Choroid plexus epithelial cell (primary cell): Measurements from ENCODE around the gene GNAI2.

Source experiments
- DNase-seq: peaks from one replicate; pipeline ENCODE4 v3.0.0-alpha.2; 2010; ENCODE audit warnings: low read depth
- H3K4me3 ChIP-seq: 2 replicates; pipeline ENCODE4 v1.5.1; 2011; ENCODE audit warnings: low read depth, mild to moderate bottlenecking, control low read depth, low read length, moderate library complexity
- TF ChIP-seq, protein P1 (sequence below): conservative IDR thresholded peaks from 2 replicates; pipeline ENCODE4 v1.5.1; 2011; ENCODE audit warnings: low read depth, mild to moderate bottlenecking, control low read depth, inconsistent platforms, low read length, moderate library complexity

The GNAI2 gene

DNA sequence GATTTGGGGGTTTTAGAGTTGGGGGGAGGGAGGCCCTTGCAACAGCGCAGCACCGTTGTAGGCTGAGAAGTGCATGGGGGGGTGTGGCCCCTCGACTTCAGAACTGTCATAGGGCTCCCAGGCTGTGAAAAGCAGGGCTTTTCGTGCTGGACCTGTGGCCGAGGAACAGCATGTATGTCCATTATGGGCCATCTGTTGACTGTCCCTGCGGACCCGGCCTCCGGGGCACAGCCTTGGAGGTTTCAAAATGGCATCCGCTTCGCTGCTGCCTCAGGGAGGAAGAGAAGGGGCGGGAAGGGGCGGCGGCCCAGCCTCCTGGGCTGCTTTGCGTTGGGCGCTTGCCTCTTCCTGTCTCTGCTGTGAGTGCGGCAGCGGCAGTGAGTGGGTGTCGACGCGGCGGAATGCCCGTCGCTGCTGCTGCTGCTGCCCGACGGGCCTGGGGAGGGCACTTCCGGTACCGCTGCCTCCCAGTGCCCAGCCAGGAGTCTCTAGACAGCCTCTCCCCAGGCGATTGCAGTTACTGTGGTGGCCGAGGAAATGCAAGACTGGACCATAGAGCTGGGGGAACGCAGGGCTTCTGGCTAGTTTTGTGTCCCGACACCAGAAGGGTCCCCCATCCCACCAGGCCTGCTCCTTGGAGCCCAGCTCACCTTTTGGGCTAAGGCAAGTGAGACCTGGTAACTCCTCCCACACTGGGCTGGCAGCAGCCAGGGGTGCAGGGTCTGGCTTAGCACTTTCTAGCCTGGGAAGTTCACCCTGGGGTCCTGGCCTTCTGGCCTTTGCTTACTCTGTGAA is 1.9 kb downstream of the GNAI2 start:
- peak overlapping the region; percentile 83 for H3K4me3 ChIP-seq
- DNase-seq: peak; percentile 78
- TF ChIP-seq, protein P1, sequence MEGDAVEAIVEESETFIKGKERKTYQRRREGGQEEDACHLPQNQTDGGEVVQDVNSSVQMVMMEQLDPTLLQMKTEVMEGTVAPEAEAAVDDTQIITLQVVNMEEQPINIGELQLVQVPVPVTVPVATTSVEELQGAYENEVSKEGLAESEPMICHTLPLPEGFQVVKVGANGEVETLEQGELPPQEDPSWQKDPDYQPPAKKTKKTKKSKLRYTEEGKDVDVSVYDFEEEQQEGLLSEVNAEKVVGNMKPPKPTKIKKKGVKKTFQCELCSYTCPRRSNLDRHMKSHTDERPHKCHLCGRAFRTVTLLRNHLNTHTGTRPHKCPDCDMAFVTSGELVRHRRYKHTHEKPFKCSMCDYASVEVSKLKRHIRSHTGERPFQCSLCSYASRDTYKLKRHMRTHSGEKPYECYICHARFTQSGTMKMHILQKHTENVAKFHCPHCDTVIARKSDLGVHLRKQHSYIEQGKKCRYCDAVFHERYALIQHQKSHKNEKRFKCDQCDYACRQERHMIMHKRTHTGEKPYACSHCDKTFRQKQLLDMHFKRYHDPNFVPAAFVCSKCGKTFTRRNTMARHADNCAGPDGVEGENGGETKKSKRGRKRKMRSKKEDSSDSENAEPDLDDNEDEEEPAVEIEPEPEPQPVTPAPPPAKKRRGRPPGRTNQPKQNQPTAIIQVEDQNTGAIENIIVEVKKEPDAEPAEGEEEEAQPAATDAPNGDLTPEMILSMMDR: no peak

DNA sequence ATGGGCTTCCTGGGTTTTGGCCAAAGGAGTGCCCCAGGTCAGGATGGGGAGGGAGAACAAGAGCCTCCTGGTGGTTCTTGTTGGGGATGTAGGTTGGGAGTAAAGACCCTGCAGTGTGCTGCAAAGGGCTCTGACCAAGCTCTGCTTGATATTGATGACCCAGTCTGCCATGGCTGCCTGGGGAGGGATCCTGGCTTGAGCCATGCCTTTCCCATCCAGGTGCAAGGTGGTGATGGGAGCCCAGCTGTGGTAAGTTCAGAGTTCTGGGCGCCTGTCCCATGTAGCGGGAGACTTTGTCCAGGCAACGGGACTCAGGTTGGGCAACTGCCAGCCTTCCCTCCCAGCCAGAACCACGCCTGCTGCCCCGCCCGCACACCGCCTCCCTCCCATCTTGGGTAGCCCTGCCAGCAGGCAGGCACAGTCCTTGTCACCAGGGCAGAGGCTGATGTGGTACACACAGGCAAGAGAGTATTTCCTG is 2.6 kb downstream of the GNAI2 start:
- DNase-seq: no peak
- TF ChIP-seq, protein P1: peak; percentile 15
- peak overlapping the region; percentile 83 for H3K4me3 ChIP-seq

DNA sequence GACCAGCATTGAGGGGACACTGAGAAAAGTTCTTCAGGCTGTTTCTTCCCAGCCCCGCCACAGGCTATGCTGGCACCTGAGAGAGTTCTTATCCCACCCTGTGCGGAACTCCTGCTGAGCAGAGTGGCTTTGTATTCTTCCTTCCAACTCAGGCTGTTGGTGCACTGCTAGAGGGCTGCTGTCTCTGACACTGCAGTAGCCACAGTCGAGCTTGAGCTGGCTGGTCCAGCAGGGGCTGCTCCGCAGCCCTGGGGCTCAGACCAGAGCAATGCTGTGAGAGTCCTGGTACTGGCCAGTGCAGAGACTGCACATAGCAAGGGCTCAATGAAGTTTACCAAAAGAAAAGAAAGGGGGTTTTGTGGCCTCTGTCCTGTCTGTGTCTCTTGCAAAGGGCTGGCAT is 3.6 kb downstream of the GNAI2 start:
- no peak for DNase-seq
- no peak overlapping the region for H3K4me3 ChIP-seq
- TF ChIP-seq, protein P1: no peak

DNA sequence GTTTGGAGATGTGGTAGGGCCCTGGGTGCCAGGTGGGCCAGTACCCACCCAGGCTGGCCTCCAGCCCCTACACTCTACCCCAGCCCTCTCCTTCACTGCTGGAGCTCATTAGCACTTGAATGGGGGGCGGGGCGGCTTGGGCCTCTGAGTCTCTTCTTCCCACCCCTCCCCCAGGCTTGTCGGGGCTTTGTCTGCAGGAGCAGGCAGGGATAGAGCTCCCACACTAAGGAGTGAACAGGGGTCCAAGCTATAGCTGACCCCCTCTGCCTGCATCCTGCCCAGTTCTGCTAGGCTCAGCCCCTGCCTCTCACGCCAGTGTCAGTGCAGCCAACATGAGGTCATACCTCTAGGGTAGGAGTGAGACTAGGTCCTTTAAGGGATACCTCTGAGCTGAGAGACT is 5.2 kb downstream of the GNAI2 start:
- DNase-seq: no peak
- TF ChIP-seq, protein P1: no peak
- no peak overlapping the region for H3K4me3 ChIP-seq

DNA sequence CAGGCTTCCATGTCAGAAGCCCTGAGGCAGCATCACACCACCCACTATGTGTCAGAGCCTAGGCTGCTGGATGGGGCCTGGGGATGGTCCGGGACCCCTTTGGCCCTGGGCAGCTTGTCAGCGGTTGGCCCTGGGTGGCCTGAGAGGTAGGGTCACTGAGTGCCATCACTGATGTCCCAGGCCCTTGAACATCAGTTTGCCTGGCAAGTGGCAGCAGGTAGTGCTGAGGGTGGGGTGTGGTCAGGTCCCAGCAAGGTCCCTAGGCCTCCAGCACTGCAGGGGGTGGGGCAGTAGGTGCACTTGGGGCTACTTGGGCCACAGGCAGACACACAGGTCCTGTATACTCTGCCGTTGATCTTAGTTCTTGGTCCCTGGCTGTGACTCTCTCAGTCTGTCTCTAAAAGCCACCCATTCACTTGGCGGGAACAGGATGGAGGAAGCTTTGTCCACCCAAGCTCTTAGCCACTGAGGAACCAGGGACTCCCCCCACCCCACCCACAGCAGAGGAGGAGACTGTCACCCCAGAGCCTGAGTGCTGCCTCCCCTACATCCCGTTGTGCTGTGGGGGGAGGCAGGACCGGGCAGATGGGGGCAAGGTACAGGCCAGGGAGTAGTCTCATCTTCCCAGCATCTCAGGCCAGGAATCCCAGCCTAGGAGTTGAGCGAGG is 5.8 kb downstream of the GNAI2 start:
- DNase-seq: no peak
- TF ChIP-seq, protein P1: no peak
- H3K4me3 ChIP-seq: no peak overlapping the region

DNA sequence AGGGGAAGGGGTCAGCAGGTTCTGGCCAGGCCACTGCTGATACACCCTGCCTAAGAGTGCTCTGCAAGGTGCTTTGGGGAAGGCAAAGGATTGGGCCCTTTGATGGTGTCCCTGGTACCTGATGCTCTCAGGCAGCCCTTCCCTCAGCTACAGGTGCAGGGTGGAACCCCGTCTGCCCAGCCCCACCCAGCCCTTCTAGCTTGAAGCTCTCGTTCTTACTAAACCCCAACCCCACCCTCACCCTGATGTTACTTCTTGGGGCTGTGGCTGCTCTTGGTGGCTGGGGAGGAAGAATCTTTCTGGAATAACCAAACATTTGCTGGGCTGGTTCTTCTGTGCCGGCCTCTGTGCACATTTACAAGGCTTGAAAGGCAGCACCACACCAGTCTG is 6.4 kb downstream of the GNAI2 start:
- DNase-seq: no peak
- TF ChIP-seq, protein P1: no peak
- H3K4me3 ChIP-seq: no peak overlapping the region
